ENCODE results near the gene LRRC14B.
"Not testable (repeated sequence)": the region's sequence is repeated elsewhere in the genome, so short reads cannot be mapped to it uniquely, and the experiment has no call there.

LRRC14B gene

DNA sequence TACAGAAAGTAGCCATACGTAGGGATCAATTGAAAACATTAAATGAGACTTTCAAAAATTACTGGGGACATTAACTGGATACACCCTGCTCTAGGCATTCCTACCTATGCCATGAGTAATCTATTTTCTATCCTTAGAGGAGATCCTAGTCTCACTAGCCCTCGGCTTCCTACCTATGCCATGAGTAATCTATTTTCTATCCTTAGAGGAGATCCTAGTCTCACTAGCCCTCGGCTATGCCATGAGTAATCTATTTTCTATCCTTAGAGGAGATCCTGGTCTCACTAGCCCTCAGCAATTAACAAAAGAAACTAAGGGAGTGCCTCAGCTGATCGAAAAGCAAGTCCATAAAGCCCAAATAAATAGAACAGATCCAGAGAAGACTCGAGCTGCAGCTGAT lies 54.4 kb downstream of the LRRC14B start:
- DNase-seq, result not testable (repeated sequence)
